ENCODE measurements around the gene SARDH. TPM values are rescaled to one million over a fixed set of nuclear protein-coding genes. Genes with fewer than 3 reads are reported as not detected.

The SARDH gene
- total and polyA plus RNA-seq, 2 of the 13 experiments (the other 11 are each of a cell fraction or from before 2014, with no cell fraction given) = 11.6 to 34.9 TPM

GRCh38 chr9:133787754-133788025, 49.5 kb upstream of the SARDH start (continued):
- TF ChIP-seq, protein P1, sequence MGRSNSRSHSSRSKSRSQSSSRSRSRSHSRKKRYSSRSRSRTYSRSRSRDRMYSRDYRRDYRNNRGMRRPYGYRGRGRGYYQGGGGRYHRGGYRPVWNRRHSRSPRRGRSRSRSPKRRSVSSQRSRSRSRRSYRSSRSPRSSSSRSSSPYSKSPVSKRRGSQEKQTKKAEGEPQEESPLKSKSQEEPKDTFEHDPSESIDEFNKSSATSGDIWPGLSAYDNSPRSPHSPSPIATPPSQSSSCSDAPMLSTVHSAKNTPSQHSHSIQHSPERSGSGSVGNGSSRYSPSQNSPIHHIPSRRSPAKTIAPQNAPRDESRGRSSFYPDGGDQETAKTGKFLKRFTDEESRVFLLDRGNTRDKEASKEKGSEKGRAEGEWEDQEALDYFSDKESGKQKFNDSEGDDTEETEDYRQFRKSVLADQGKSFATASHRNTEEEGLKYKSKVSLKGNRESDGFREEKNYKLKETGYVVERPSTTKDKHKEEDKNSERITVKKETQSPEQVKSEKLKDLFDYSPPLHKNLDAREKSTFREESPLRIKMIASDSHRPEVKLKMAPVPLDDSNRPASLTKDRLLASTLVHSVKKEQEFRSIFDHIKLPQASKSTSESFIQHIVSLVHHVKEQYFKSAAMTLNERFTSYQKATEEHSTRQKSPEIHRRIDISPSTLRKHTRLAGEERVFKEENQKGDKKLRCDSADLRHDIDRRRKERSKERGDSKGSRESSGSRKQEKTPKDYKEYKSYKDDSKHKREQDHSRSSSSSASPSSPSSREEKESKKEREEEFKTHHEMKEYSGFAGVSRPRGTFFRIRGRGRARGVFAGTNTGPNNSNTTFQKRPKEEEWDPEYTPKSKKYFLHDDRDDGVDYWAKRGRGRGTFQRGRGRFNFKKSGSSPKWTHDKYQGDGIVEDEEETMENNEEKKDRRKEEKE (IDR thresholded peaks at IDR 0.05) = no peak

GRCh38 chr9:133786907-133787753, 49.0 kb upstream of the SARDH start:
- Histone ChIP-seq H3K79me2 (ENCODE audit: insufficient read depth, low read length) (no peaks in the 10 kb centered on the region), H3K9ac (ENCODE audit: insufficient read depth, low read depth, low read length) (no peak overlapping the region), H3K36me3 (replicated peaks in 1 of 2; ENCODE audit: control insufficient read depth in 1 of 2, insufficient read depth in 2 of 2, low read length in 2 of 2) (peaks cover 16 to 40% of the 10 kb centered on the region in 2 experiments; a peak in 4 of 5 replicates), H2AFZ (ENCODE audit: low read length) (no peak overlapping the region), H3K4me3 (replicated peaks in 1 of 3; ENCODE audit: insufficient read depth in 1 of 3, low read depth in 2 of 3, low read length in 3 of 3) (no peak overlapping the region), H3K4me1 (ENCODE audit: insufficient read depth, low read length) (peaks cover 25% of the 10 kb centered on the region), H3K4me2 (ENCODE audit: low read depth, low read length) (no peak overlapping the region), H3K27me3 (ENCODE audit: control insufficient read depth in 1 of 2, insufficient read depth in 2 of 2, low read length in 2 of 2) (no peaks in the 10 kb centered on the region), H3K27ac (ENCODE audit: extremely low read length, insufficient read depth, low read length) (no peak overlapping the region), H4K20me1 (ENCODE audit: insufficient read depth, low read length) (no peaks in the 10 kb centered on the region), H3K9me3 (ENCODE audit: low read length) (no peaks in the 10 kb centered on the region)
- peak; percentile 41 for TF ChIP-seq AGO2 (optimal IDR thresholded peaks at IDR 0.05; ENCODE audit: low read depth, low read length)
- TF ChIP-seq SNAI1 (CRISPR knock-in tag; IDR thresholded peaks at IDR 0.05; ENCODE audit: borderline replicate concordance) = no peak
- peak; percentile 61 for TF ChIP-seq RBM22 (optimal IDR thresholded peaks at IDR 0.05; ENCODE audit: low read length)
- in situ Hi-C loops (cut with HindIII; ENCODE audit: extremely low pct_ligation_motif_present, low pct_unique_long_range_greater_than_20kb) = loop anchor here (5.0 kb wide), 1 partner anchor 205 kb away; the partner anchor contains the start of gene VAV2
- no TSS peak for BruUV-seq (replicated peaks)
- DNase-seq (ENCODE audit: low spot score) (no peak), FAIRE-seq (no peak), ATAC-seq (no peak)
- WGBS (ENCODE audit: low lambda C conversion rate) = 98% methylated on average over 14 of the region's 17 CpGs
- intact Hi-C loops (cut with micrococcal nuclease; ENCODE audit: unreplicated experiment) = no loop called here
- POLR2A ChIA-PET = interaction anchor here (1.2 kb wide), 1 partner anchor 206 kb away, joined by 4 read pairs; no protein-coding TSS in a partner anchor
- CTCF ChIA-PET (ENCODE audit: low intra/inter-chr PET ratio, low total read pairs) = no interaction called here
